Loucy (cell line): ENCODE measurements around the gene TMBIM6.

Experiments used
- H2AFZ ChIP-seq: fragments of 200-600 bp; sonication (generic); 2 replicates; pipeline ENCODE4 v1.6.0; 2016; ENCODE audit warnings: antibody characterized with exemption, mild to moderate bottlenecking, low read length, moderate library complexity
- H3F3A ChIP-seq: fragments of 200-600 bp; 2 replicates; pipeline ENCODE4 v1.6.0; 2016; ENCODE audit warnings: antibody characterized with exemption, low read depth, mild to moderate bottlenecking
- H3K27me3 ChIP-seq: fragments of 200-600 bp; sonication (generic); 2 replicates; pipeline ENCODE4 v1.6.1; 2014; ENCODE audit warnings: low read length, mild to moderate bottlenecking; ENCODE audit not compliant: insufficient read depth, poor library complexity, severe bottlenecking
- H3K36me3 ChIP-seq: fragments of 200-600 bp; sonication (generic); 2 replicates; pipeline ENCODE4 v1.6.1; 2016; ENCODE audit warnings: low read length; ENCODE audit not compliant: insufficient read depth
- H3K4me1 ChIP-seq: fragments of 200-600 bp; sonication (generic); 2 replicates; pipeline ENCODE4 v1.5.1; 2014; ENCODE audit warnings: low read length, mild to moderate bottlenecking; ENCODE audit not compliant: insufficient read depth, poor library complexity, severe bottlenecking
- H3K4me2 ChIP-seq: fragments of 200-600 bp; sonication (generic); 2 replicates; pipeline ENCODE4 v1.6.0; 2014; ENCODE audit warnings: antibody characterized with exemption, low read length, low read depth, mild to moderate bottlenecking; ENCODE audit not compliant: poor library complexity, severe bottlenecking
- H3K4me3 ChIP-seq: fragments of 200-600 bp; sonication (generic); 2 replicates; pipeline ENCODE4 v1.5.1; 2014; ENCODE audit warnings: low read length, mild to moderate bottlenecking, mixed read lengths; ENCODE audit not compliant: poor library complexity, severe bottlenecking
- H3K79me2 ChIP-seq: fragments of 200-600 bp; sonication (generic); 2 replicates; pipeline ENCODE4 v1.6.1; 2014; ENCODE audit warnings: low read length; ENCODE audit not compliant: insufficient read depth
- H3K9ac ChIP-seq: fragments of 200-600 bp; sonication (generic); 2 replicates; pipeline ENCODE4 v1.6.0; 2014; ENCODE audit warnings: mild to moderate bottlenecking, low read depth, low read length, moderate library complexity; ENCODE audit not compliant: poor library complexity, severe bottlenecking
- H3K9me2 ChIP-seq: fragments of 200-600 bp; sonication (generic); replicated peaks from 2 replicates; pipeline ENCODE4 v1.6.1; 2016; ENCODE audit warnings: low read depth, low read length, mixed read lengths
- H3K9me3 ChIP-seq: fragments of 200-600 bp; sonication (generic); 2 replicates; pipeline ENCODE4 v1.6.1; 2014; ENCODE audit warnings: mild to moderate bottlenecking, antibody characterized with exemption, low read length, low read depth; ENCODE audit not compliant: insufficient read depth
- H4K20me1 ChIP-seq: fragments of 200-600 bp; sonication (generic); 2 replicates; pipeline ENCODE4 v1.6.0; 2014; ENCODE audit warnings: antibody characterized with exemption, low read length, mild to moderate bottlenecking; ENCODE audit not compliant: insufficient read depth, poor library complexity, severe bottlenecking
- CTCF ChIP-seq: fragments of 200-600 bp; sonication (generic); conservative IDR thresholded peaks from 2 replicates; pipeline ENCODE4 v1.5.1; 2014; ENCODE audit warnings: mild to moderate bottlenecking, antibody characterized with exemption, low read length
- EZH2phosphoT487 ChIP-seq: fragments of 200-600 bp; IDR thresholded peaks from 2 replicates; pipeline ENCODE4 v1.6.1; 2018; ENCODE audit warnings: antibody characterized with exemption, mild to moderate bottlenecking, moderate library complexity, borderline replicate concordance

Gene TMBIM6

DNA sequence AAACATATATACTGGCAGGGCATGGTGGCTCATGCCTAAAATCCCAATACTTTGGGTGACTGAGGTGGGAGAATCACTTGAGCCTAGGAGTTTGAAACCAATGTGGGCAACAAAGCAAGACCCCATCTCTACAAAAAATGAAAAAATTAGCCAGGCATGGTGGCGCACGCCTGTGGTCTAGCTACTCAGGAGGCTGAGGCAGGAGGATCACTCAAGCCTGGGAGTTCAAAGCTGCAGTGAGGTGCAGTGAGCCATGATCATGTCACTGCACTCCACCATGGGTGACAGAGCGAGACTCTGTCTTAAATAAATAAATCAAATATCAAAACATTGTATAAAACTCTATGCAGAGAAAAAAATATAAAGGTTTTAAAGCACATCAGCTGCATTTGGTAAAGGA is 39.3 kb upstream of the TMBIM6 start:
- peak overlapping the region; percentile 25 for H3K9ac ChIP-seq
- peak overlapping the region; percentile 11 for H3K4me3 ChIP-seq
- H3K36me3 ChIP-seq = no peaks in the 10 kb centered on the region
- H4K20me1 ChIP-seq = peaks cover 15% of the 10 kb centered on the region
- H3K79me2 ChIP-seq = peaks cover 90% of the 10 kb centered on the region
- no peaks in the 10 kb centered on the region for H3K27me3 ChIP-seq
- TF ChIP-seq EZH2phosphoT487 = no peak
- no peak for TF ChIP-seq CTCF
- H3K9me3 ChIP-seq = no peaks in the 10 kb centered on the region
- H2AFZ ChIP-seq = no peak overlapping the region
- peaks cover 16% of the 10 kb centered on the region for H3F3A ChIP-seq
- H3K4me2 ChIP-seq = peak overlapping the region; percentile 92
- H3K4me1 ChIP-seq = peaks cover 70% of the 10 kb centered on the region
- no peaks in the 10 kb centered on the region for H3K9me2 ChIP-seq

DNA sequence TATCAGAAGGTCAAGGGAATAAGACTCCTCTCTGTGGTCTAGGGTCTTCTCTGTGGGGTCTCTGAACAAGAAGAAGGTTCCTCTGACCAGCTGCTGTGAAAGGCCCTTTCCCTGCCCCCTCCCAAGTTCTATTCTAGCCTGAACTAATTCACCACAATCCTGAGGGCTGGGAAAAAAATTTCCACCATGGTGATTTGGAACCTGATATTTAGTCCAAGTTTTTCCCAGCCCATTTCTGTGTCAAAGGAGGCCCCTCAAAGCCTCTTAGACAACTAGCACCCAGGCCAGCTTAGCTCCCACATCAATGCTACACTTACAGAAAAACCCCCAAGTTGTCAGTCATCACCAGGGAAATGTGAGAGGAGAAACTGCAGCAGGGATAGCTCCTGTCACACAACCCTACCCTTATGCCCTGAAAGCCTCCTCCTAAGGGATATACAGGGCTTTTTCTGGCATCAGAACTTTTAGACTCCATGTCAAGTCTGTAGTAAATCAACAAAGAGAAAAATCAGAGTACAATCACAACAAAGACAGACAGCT is 38.6 kb upstream of the TMBIM6 start:
- TF ChIP-seq CTCF (no peak), EZH2phosphoT487 (no peak)
- Histone ChIP-seq H2AFZ (no peak overlapping the region), H3K9ac (peak overlapping the region; percentile 47), H3K4me1 (peaks cover 64% of the 10 kb centered on the region), H3K79me2 (peaks cover 84% of the 10 kb centered on the region), H3K27me3 (no peaks in the 10 kb centered on the region), H3K9me2 (no peaks in the 10 kb centered on the region), H3K36me3 (no peaks in the 10 kb centered on the region), H3K9me3 (no peaks in the 10 kb centered on the region), H3F3A (peaks cover 16% of the 10 kb centered on the region), H4K20me1 (peaks cover 15% of the 10 kb centered on the region), H3K4me3 (peak overlapping the region; percentile 90), H3K4me2 (peak overlapping the region; percentile 92)

DNA sequence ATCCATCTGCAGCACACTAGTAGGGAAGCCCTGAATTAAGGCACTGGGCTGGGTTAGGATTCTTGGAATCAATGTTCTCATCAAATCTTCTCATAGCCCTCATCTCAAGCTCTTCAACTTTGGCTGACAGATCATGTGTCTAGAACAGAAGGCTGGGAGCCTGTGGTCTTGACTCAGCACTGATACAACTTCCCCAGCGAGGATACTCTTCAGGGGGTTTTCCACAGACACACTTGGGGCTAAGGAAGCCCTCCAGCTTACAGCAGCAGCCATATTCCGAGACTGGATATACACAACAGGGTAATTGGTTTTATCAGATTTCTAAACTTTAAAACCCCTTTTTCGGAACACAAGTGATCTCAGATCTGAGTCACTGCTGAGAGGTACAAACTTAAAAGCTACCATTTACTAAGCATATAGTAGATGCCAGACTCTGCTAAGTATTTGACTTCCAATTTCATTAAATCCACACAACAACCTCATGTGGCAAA is 37.7 kb upstream of the TMBIM6 start:
- peak overlapping the region; percentile 47 for H3K9ac ChIP-seq
- no peak for TF ChIP-seq CTCF
- TF ChIP-seq EZH2phosphoT487 = no peak
- H3K4me3 ChIP-seq = peak overlapping the region; percentile 90
- no peaks in the 10 kb centered on the region for H3K27me3 ChIP-seq
- H3K9me2 ChIP-seq = no peaks in the 10 kb centered on the region
- no peaks in the 10 kb centered on the region for H3K36me3 ChIP-seq
- H4K20me1 ChIP-seq = peaks cover 9% of the 10 kb centered on the region
- H3K79me2 ChIP-seq = peaks cover 75% of the 10 kb centered on the region
- no peaks in the 10 kb centered on the region for H3K9me3 ChIP-seq
- peak overlapping the region; percentile 92 for H3K4me2 ChIP-seq
- peaks cover 54% of the 10 kb centered on the region for H3K4me1 ChIP-seq
- no peak overlapping the region for H2AFZ ChIP-seq
- H3F3A ChIP-seq = peaks cover 10% of the 10 kb centered on the region
